ENCODE measurements around the gene NMRK2.
"Not testable (repeated sequence)": the region's sequence is repeated elsewhere in the genome, so short reads cannot be mapped to it uniquely, and the experiment has no call there.

NMRK2 gene

DNA sequence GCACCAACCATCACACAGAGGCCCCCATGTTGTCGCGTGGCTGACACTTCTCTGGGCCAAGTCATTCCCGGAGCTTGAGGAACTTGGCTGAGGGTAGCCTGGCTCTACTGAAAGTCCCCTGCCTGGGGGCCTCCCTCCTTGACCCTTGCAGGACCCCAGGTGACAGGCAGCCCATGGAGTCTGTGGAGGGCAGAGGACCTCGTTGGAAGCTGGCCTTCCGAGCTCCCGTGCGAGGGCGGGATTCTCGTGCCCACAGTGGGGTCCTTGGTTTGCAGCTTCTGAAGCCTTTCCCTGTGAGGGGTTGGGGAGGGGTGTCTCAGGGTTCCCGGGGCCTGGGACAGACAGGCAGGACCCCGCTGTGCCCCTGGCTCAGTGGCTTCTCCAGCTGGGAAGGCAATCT, 16.4 kb downstream of the NMRK2 start:
- CTCF ChIA-PET, result no interaction called here
- TF ChIP-seq ELF4 (IDR thresholded peaks at IDR 0.05), result no peak
- TF ChIP-seq TARDBP (IDR thresholded peaks at IDR 0.05), result no peak
- no peak for TF ChIP-seq NFRKB (IDR thresholded peaks at IDR 0.05)
- no peak for TF ChIP-seq SP1 (IDR thresholded peaks at IDR 0.05)
- TF ChIP-seq, protein P1, sequence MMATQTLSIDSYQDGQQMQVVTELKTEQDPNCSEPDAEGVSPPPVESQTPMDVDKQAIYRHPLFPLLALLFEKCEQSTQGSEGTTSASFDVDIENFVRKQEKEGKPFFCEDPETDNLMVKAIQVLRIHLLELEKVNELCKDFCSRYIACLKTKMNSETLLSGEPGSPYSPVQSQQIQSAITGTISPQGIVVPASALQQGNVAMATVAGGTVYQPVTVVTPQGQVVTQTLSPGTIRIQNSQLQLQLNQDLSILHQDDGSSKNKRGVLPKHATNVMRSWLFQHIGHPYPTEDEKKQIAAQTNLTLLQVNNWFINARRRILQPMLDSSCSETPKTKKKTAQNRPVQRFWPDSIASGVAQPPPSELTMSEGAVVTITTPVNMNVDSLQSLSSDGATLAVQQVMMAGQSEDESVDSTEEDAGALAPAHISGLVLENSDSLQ (IDR thresholded peaks at IDR 0.05), result no peak
- no peak for TF ChIP-seq LEF1 (IDR thresholded peaks at IDR 0.05; ENCODE audit: borderline replicate concordance)
- TF ChIP-seq ZNF384 (IDR thresholded peaks at IDR 0.05), result no peak
- TF ChIP-seq HDGF (IDR thresholded peaks at IDR 0.05; ENCODE audit: borderline replicate concordance), result no peak
- TF ChIP-seq FOXA1 (IDR thresholded peaks at IDR 0.05), result no peak
- no peak for TF ChIP-seq FOXK2 (IDR thresholded peaks at IDR 0.05)
- TF ChIP-seq CTBP1 (IDR thresholded peaks at IDR 0.05; ENCODE audit: borderline replicate concordance), result no peak
- no peak for TF ChIP-seq L3MBTL2 (conservative IDR thresholded peaks at IDR 0.05)
- no peak for TF ChIP-seq BHLHE40 (IDR thresholded peaks at IDR 0.05; ENCODE audit: borderline replicate concordance)
- TF ChIP-seq ARNT (IDR thresholded peaks at IDR 0.05), result no peak
- no peak for TF ChIP-seq SUZ12 (IDR thresholded peaks at IDR 0.05)
- TF ChIP-seq FOXM1 (IDR thresholded peaks at IDR 0.05; ENCODE audit: borderline replicate concordance), result no peak
- DNase-seq (ENCODE audit: extremely low spot score), result no peak
- POLR2A ChIA-PET, result no interaction called here

DNA sequence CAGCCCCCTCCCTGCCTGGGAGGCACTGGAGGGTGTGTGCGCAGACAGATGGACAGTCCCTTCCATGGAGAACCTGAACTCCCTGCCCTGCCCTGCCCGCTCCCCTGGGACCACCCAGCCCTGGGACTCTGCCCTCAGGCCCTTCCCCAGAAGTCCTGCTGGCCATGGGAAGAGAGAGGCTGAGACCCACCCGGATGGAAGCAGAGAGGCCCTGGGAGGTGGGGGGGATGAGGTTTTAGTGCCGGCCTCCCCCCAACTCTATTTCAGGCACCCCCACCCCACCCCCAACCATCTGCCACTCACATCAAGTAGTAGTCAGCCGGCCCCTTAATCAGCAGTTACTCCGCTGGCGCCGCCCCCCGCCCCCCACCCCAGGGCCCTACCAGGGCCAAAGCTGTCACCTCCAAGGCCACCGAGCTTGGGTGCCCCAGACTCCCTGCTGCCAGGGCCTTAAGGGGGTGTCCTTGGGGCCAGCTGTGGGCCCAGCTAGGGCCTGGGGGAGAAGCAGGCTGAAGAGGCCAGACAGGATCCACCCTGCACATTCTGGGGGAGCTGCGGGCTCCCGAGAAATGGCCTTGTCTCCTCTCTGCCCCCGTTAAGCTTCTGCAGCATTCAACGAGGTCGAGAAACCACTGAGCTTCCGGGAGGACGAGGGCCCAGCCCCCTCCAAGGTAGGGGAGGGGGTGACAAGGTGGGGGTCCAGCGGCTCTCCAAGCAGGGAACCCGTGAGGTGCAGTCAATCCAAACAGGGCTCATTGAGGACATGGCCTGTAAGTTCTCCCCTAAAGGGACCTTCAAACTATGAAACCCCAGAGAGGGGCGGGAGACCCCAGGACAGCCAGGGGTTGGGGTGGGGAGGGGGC, 17.4 kb downstream of the NMRK2 start:
- POLR2A ChIA-PET, result no interaction called here

DNA sequence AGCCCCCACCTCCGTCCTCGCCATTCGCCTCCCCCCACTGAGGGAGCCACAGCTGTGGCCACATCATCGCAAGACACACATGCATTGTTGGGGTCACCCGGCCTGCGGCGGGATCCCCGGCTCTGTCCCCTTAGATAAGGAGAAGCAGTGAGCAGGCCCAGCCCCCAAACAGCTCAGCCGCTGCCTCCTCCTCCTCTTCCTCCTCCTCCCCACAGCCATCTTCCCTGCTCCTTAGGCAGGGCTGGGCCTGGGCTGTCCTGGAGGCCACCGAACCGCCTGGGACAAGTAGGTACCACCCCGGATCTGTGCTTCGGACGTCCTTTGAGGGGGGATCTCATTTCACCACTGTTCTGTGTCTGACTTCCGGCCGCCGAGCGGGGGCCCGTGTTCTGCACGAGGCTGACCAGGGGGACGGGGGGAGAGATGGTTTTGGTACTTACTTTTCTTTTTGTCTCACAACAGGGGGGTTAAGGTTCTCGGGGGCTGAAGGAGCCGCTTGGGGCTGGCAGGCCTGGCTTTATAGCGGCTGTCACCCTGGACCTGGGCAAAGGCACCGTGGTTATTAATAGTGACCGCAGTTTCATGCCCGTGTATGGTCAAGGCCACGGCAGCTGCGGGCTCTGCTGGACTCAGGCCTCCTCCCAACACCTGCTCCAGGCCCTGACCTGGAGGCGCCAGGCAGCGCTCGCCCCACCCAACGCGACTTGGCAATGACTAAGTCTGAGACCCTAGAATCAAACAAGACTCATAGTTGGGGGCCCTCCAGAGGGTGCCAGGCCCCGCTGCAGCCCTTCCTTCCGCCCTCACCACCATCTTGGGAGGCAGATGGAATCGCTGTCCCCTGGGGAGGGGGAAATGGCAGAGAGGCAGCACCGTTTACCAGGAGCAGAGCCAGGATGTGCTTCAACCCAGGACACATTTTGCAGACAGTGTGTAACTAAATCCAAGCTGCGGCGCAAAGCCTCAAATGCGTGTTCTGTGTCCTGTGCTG, 18.3 kb downstream of the NMRK2 start:
- CTCF ChIA-PET, result no interaction called here
- TF ChIP-seq HDGF (IDR thresholded peaks at IDR 0.05; ENCODE audit: borderline replicate concordance) (no peak), NFRKB (IDR thresholded peaks at IDR 0.05) (no peak), ELF4 (IDR thresholded peaks at IDR 0.05) (no peak), FOXA1 (IDR thresholded peaks at IDR 0.05) (no peak), FOXM1 (IDR thresholded peaks at IDR 0.05; ENCODE audit: borderline replicate concordance) (no peak), SUZ12 (IDR thresholded peaks at IDR 0.05) (no peak), L3MBTL2 (conservative IDR thresholded peaks at IDR 0.05) (no peak), LEF1 (IDR thresholded peaks at IDR 0.05; ENCODE audit: borderline replicate concordance) (no peak), FOXK2 (IDR thresholded peaks at IDR 0.05) (no peak), TARDBP (IDR thresholded peaks at IDR 0.05) (no peak), CTBP1 (IDR thresholded peaks at IDR 0.05; ENCODE audit: borderline replicate concordance) (no peak), ZNF384 (IDR thresholded peaks at IDR 0.05) (no peak), BHLHE40 (IDR thresholded peaks at IDR 0.05; ENCODE audit: borderline replicate concordance) (no peak), SP1 (IDR thresholded peaks at IDR 0.05) (no peak), ARNT (IDR thresholded peaks at IDR 0.05) (no peak)
- POLR2A ChIA-PET, result no interaction called here
- DNase-seq (ENCODE audit: extremely low spot score), result no peak

More for the DNA sequence above, 17.4 kb downstream of the NMRK2 start:
- CTCF ChIA-PET, result no interaction called here
- TF ChIP-seq NFRKB (IDR thresholded peaks at IDR 0.05) (no peak), ARNT (IDR thresholded peaks at IDR 0.05) (no peak), HDGF (IDR thresholded peaks at IDR 0.05; ENCODE audit: borderline replicate concordance) (no peak), BHLHE40 (IDR thresholded peaks at IDR 0.05; ENCODE audit: borderline replicate concordance) (no peak), L3MBTL2 (conservative IDR thresholded peaks at IDR 0.05) (no peak), CTBP1 (IDR thresholded peaks at IDR 0.05; ENCODE audit: borderline replicate concordance) (no peak), FOXK2 (IDR thresholded peaks at IDR 0.05) (no peak), TARDBP (IDR thresholded peaks at IDR 0.05) (no peak), ZNF384 (IDR thresholded peaks at IDR 0.05) (no peak), LEF1 (IDR thresholded peaks at IDR 0.05; ENCODE audit: borderline replicate concordance) (no peak), SP1 (IDR thresholded peaks at IDR 0.05) (no peak), FOXM1 (IDR thresholded peaks at IDR 0.05; ENCODE audit: borderline replicate concordance) (no peak), ELF4 (IDR thresholded peaks at IDR 0.05) (no peak), SUZ12 (IDR thresholded peaks at IDR 0.05) (no peak), FOXA1 (IDR thresholded peaks at IDR 0.05) (no peak)
- TF ChIP-seq, protein P1 (IDR thresholded peaks at IDR 0.05), result no peak
- no peak for DNase-seq (ENCODE audit: extremely low spot score)

DNA sequence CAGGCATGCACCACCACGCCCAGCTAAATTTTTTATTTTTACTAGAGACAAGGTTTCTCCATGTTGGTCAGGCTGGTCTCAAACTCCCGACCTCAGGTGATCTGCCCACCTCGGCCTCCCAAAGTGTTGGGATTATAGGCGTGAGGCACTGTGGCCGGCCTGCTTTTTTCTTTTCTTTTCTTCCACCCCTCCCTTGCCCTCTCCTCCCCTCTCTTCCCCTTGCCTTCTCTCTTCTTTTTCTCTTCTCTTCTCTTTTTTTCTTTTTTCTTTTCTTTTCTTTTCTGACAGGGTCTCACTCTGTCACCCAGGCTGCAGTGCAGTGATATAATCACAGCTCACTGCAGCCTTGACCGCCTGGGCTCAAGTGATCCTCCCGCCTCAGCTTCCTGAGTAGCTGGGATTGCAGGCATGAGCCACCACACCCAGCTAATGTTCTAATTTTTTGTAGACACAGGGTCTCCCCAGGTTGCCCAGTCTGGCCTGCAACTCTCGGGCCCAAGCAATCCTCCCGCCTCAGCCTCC, 19.9 kb downstream of the NMRK2 start:
- POLR2A ChIA-PET; CTCF ChIA-PET; DNase-seq (ENCODE audit: extremely low spot score): not testable (repeated sequence)

DNA sequence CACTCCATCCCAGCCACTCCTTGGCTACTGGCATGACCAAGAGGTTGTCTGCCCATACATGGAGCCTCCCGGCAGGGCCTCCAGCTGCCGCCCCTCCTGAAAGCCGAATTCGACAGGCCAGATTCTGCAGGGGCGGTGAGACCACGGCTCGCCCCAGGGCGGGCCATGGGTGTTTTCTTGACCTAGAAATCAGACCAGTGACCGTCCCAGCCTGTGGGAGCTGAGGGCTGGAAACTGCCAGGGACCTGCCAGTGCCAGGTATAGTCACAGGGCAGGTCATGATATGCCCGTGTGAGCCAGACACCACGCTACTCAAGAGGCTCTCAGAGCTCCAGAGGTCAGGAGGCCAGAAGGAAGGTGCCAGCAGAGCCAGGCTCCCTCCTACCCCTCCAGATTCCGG, 21.2 kb downstream of the NMRK2 start:
- no peak for DNase-seq (ENCODE audit: extremely low spot score)
- ChIA-PET CTCF (no interaction called here), POLR2A (interaction anchor here (0.7 to 1.9 kb wide), 2 partner anchors 15 to 32 kb away, joined by 3 to 9 read pairs; partner anchors contain the start of gene EEF2)
- TF ChIP-seq NFRKB (IDR thresholded peaks at IDR 0.05) (no peak), L3MBTL2 (conservative IDR thresholded peaks at IDR 0.05) (no peak), BHLHE40 (IDR thresholded peaks at IDR 0.05; ENCODE audit: borderline replicate concordance) (no peak), ARNT (IDR thresholded peaks at IDR 0.05) (no peak), FOXK2 (IDR thresholded peaks at IDR 0.05) (no peak), FOXA1 (IDR thresholded peaks at IDR 0.05) (no peak), FOXM1 (IDR thresholded peaks at IDR 0.05; ENCODE audit: borderline replicate concordance) (no peak), HDGF (IDR thresholded peaks at IDR 0.05; ENCODE audit: borderline replicate concordance) (no peak), SUZ12 (IDR thresholded peaks at IDR 0.05) (no peak), CTBP1 (IDR thresholded peaks at IDR 0.05; ENCODE audit: borderline replicate concordance) (no peak), LEF1 (IDR thresholded peaks at IDR 0.05; ENCODE audit: borderline replicate concordance) (no peak), SP1 (IDR thresholded peaks at IDR 0.05) (no peak), TARDBP (IDR thresholded peaks at IDR 0.05) (no peak), ELF4 (IDR thresholded peaks at IDR 0.05) (no peak), ZNF384 (IDR thresholded peaks at IDR 0.05) (no peak)
- TF ChIP-seq, protein P1 (IDR thresholded peaks at IDR 0.05), result no peak

DNA sequence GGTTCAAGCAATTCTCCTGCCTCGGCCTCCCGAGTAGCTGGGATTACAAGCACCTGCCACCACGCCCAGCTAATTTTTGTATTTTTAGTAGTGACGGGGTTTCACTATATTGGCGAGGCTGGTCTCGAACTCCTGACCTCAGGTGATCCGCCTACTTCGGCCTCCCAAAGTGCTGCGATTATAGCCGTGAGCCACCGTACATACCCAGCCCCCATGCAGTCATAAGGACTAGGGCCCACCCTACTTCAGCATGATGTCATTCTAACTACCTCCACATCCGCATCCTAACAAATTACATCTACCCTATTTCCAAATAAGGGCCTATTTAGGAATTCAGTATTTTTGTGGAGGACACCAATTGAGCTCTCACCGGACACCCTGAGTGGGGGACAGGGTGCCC, 22.4 kb downstream of the NMRK2 start:
- POLR2A ChIA-PET, result interaction anchor here (1.1 to 1.9 kb wide), 2 partner anchors 13 to 30 kb away, joined by 3 to 9 read pairs; partner anchors contain the start of gene EEF2
- CTCF ChIA-PET; DNase-seq (ENCODE audit: extremely low spot score): not testable (repeated sequence)

Data from HEK293T (cell line).